Measurements from ENCODE around the gene ARL16.

GRCh38 chr17:81703747-81704654 is 20.4 kb upstream of the ARL16 start:
- TF ChIP-seq, protein P1, sequence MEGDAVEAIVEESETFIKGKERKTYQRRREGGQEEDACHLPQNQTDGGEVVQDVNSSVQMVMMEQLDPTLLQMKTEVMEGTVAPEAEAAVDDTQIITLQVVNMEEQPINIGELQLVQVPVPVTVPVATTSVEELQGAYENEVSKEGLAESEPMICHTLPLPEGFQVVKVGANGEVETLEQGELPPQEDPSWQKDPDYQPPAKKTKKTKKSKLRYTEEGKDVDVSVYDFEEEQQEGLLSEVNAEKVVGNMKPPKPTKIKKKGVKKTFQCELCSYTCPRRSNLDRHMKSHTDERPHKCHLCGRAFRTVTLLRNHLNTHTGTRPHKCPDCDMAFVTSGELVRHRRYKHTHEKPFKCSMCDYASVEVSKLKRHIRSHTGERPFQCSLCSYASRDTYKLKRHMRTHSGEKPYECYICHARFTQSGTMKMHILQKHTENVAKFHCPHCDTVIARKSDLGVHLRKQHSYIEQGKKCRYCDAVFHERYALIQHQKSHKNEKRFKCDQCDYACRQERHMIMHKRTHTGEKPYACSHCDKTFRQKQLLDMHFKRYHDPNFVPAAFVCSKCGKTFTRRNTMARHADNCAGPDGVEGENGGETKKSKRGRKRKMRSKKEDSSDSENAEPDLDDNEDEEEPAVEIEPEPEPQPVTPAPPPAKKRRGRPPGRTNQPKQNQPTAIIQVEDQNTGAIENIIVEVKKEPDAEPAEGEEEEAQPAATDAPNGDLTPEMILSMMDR (IDR thresholded peaks at IDR 0.05) = no peak
- TF ChIP-seq REST (IDR thresholded peaks at IDR 0.05; ENCODE audit: low read depth, low read length) (no peak), TAF1 (IDR thresholded peaks at IDR 0.05; ENCODE audit: borderline replicate concordance, low read depth, low read length) (no peak), FOXM1 (IDR thresholded peaks at IDR 0.05; ENCODE audit: low read depth) (no peak), GABPA (IDR thresholded peaks at IDR 0.05; ENCODE audit: low read depth) (no peak), POLR2AphosphoS5 (IDR thresholded peaks at IDR 0.05; ENCODE audit: low read depth, low read length) (no peak), SMC3 (IDR thresholded peaks at IDR 0.05; ENCODE audit: low read depth, low read length) (no peak), EZH2phosphoT487 (IDR thresholded peaks at IDR 0.05; ENCODE audit: borderline replicate concordance, low read depth) (no peak), EP300 (IDR thresholded peaks at IDR 0.05; ENCODE audit: borderline replicate concordance in 1 of 2, low read depth in 1 of 2, low read length in 1 of 2) (no peak), MXI1 (IDR thresholded peaks at IDR 0.05; ENCODE audit: low read depth, low read length) (no peak), NFIC (IDR thresholded peaks at IDR 0.05; ENCODE audit: borderline replicate concordance) (no peak), SIN3A (IDR thresholded peaks at IDR 0.05; ENCODE audit: borderline replicate concordance, low read depth, low read length) (no peak)
- TF ChIP-seq, protein P2, sequence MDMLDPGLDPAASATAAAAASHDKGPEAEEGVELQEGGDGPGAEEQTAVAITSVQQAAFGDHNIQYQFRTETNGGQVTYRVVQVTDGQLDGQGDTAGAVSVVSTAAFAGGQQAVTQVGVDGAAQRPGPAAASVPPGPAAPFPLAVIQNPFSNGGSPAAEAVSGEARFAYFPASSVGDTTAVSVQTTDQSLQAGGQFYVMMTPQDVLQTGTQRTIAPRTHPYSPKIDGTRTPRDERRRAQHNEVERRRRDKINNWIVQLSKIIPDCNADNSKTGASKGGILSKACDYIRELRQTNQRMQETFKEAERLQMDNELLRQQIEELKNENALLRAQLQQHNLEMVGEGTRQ (IDR thresholded peaks at IDR 0.05; ENCODE audit: borderline replicate concordance, low read depth, low read length) = no peak
- TF ChIP-seq, protein P3, sequence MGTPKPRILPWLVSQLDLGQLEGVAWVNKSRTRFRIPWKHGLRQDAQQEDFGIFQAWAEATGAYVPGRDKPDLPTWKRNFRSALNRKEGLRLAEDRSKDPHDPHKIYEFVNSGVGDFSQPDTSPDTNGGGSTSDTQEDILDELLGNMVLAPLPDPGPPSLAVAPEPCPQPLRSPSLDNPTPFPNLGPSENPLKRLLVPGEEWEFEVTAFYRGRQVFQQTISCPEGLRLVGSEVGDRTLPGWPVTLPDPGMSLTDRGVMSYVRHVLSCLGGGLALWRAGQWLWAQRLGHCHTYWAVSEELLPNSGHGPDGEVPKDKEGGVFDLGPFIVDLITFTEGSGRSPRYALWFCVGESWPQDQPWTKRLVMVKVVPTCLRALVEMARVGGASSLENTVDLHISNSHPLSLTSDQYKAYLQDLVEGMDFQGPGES (IDR thresholded peaks at IDR 0.05; ENCODE audit: low read depth, low read length) = no peak
